Epithelial cell of esophagus (primary cell): ENCODE results near the gene SEC11C.

Source experiments
- DNase-seq: peaks from one replicate; pipeline ENCODE4 v3.0.0; 2010; ENCODE audit warnings: low read depth
- H3K4me3 ChIP-seq: 2 replicates; pipeline ENCODE4 v1.5.1; 2011; ENCODE audit warnings: mild to moderate bottlenecking, low read length, control low read depth
- CTCF ChIP-seq: IDR thresholded peaks from 2 replicates; pipeline ENCODE4 v1.5.1; 2011; ENCODE audit warnings: low read depth, mild to moderate bottlenecking, low read length, control low read depth, inconsistent platforms; ENCODE audit not compliant: insufficient read depth; ENCODE audit errors: missing control alignments

The SEC11C gene

GRCh38 chr18:59139615-59140301, at the start of gene SEC11C:
Gene SEC11C, plus strand, starts transcription at chr18:59139884. Its CDS starts 65 bp downstream, at chr18:59139949.
- no peak for TF ChIP-seq CTCF
- peak; percentile 98 for DNase-seq
- H3K4me3 ChIP-seq: peak within 1 kb of the TSS; percentile 83

- H3K4me3 ChIP-seq: no peak overlapping the region
- TF ChIP-seq CTCF: no peak
- DNase-seq: no peak
Measured at GRCh38 chr18:59090966-59091603, 48.6 kb upstream of the SEC11C start.

- no peak overlapping the region for H3K4me3 ChIP-seq
- no peak for DNase-seq
- TF ChIP-seq CTCF: no peak
Measured at GRCh38 chr18:59093668-59094067, 46.0 kb upstream of the SEC11C start.

- TF ChIP-seq CTCF: no peak
- no peak overlapping the region for H3K4me3 ChIP-seq
- DNase-seq: no peak
Measured at GRCh38 chr18:59094569-59094968, 45.1 kb upstream of the SEC11C start.

- DNase-seq: no peak
- H3K4me3 ChIP-seq: no peak overlapping the region
- TF ChIP-seq CTCF: no peak
Measured at GRCh38 chr18:59096098-59096789, 43.4 kb upstream of the SEC11C start.

GRCh38 chr18:59101830-59102414, 37.8 kb upstream of the SEC11C start:
- no peak overlapping the region for H3K4me3 ChIP-seq
- no peak for DNase-seq
- no peak for TF ChIP-seq CTCF
